Measurements from ENCODE around the gene ANKRD65. TPM values are rescaled to one million over a fixed set of nuclear protein-coding genes. Genes with fewer than 3 reads are reported as not detected.

Gene ANKRD65
- total RNA-seq, 1 donor from 2014 or later = 1.7 TPM

DNA sequence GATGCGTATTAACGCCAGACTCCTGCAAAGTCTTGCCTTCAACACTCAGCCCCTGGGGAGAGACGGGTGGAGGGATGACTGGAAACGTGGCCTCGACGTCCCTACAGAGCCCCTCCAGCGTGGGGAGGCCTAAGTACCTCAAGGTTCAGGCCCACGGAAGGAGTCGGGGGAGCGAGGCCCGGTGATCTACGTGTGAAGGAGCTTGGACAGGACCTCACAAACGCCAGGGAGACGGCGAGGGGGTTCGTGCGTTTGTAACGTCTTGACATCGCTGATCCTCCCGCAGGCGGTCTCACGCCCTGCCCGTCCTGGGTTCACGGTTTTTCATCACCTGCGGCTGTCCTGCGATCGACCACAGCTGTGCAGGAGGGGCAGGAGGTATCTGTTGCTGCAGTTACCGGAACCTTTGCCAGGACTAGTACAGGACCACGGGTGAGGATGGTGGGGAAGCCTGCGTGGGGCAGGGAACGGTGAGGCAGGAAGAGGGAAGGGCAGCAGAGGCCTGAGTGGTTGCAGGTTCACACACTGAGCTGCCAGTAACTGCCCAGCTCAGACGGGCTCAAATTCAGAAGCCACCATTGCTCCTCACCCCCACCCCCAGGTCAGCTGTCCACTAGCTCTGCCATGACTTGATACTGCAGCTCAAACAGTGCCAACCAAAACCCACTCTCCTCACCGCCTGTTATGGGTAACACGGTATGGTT is 21.1 kb downstream of the ANKRD65 start:
- TF ChIP-seq CTCF (IDR thresholded peaks at IDR 0.05; ENCODE audit: borderline replicate concordance) = no peak
- H3K9me3 ChIP-seq (replicated peaks) = no peaks in the 10 kb centered on the region
- peaks cover 76% of the 10 kb centered on the region for H3K36me3 ChIP-seq
- intact Hi-C loops (cut with micrococcal nuclease) = no loop called here
- no peak for DNase-seq
- peak overlapping the region; percentile 96 for H3K27ac ChIP-seq (replicated peaks)
- H3K4me3 ChIP-seq = peak overlapping the region; percentile 99
- no peaks in the 10 kb centered on the region for H3K27me3 ChIP-seq (ENCODE audit: low read depth)
- peaks cover 72% of the 10 kb centered on the region for H3K4me1 ChIP-seq

DNA sequence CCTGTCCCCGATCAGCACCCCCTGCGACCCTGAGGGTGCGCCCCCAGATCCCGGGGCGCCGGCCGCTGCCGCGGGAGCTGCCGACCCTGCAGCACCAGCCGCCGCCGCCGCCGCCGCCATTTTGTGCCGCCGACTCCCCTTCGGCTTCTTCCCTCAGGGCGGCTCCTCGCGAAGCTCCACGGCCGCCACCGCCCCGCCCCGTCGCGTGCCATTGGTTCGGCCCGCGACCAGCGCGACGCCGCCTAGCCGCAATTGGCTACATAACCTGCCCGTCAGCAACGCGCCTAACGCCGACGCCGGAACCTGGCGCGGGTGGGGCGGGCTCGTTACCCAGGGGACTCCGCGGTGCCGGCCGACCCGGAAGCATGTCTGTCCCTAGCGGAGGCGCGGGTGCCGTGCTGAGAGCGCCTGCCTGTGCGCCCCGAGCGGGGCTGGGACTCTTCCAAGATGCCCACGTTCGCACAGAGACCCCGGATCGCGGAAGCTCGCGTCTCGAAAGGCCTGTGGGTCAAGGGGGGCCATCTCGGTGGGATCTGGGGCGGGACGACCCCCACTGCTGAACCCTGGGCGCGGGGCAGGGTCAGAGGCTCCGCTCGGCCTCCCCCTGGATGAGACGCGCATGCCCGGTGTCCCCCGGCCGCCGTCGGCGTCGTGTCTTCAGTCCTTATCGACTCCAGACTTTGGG is 21.7 kb downstream of the ANKRD65 start, which contains the start of gene CCNL2:
TSS of gene CCNL2 (minus strand) at position 149 of the 685 bp plus-strand sequence. CDS start at position 120, 29 bp downstream.
- peaks cover 76% of the 10 kb centered on the region for H3K36me3 ChIP-seq
- intact Hi-C loops (cut with micrococcal nuclease) = no loop called here

GRCh38 chr1:1398677-1399186 is 22.3 kb downstream of the ANKRD65 start:
- Histone ChIP-seq H3K36me3 (peaks cover 76% of the 10 kb centered on the region), H3K4me1 (peaks cover 80% of the 10 kb centered on the region), H3K27me3 (ENCODE audit: low read depth) (no peaks in the 10 kb centered on the region), H3K4me3 (peak overlapping the region; percentile 99), H3K9me3 (replicated peaks) (no peaks in the 10 kb centered on the region), H3K27ac (replicated peaks) (peak overlapping the region; percentile 96)
- intact Hi-C loops (cut with micrococcal nuclease) = no loop called here
- no peak for TF ChIP-seq CTCF (IDR thresholded peaks at IDR 0.05; ENCODE audit: borderline replicate concordance)
- DNase-seq = no peak

More for the DNA sequence above, 21.7 kb downstream of the ANKRD65 start, which contains the start of gene CCNL2:
- peak within 1 kb of the TSS; percentile 96 for H3K27ac ChIP-seq (replicated peaks)
- no peaks in the 10 kb centered on the region for H3K9me3 ChIP-seq (replicated peaks)
- TF ChIP-seq CTCF (IDR thresholded peaks at IDR 0.05; ENCODE audit: borderline replicate concordance) = peak; percentile 76
- peak; percentile 99 for DNase-seq
- no peaks in the 10 kb centered on the region for H3K27me3 ChIP-seq (ENCODE audit: low read depth)
- H3K4me1 ChIP-seq = peaks cover 75% of the 10 kb centered on the region
- H3K4me3 ChIP-seq = peak within 1 kb of the TSS; percentile 99

- no peak for DNase-seq
- Histone ChIP-seq H3K4me3 (peak overlapping the region; percentile 99), H3K27me3 (ENCODE audit: low read depth) (no peaks in the 10 kb centered on the region), H3K27ac (replicated peaks) (peak overlapping the region; percentile 96), H3K9me3 (replicated peaks) (no peaks in the 10 kb centered on the region), H3K36me3 (peaks cover 76% of the 10 kb centered on the region), H3K4me1 (peaks cover 85% of the 10 kb centered on the region)
- TF ChIP-seq CTCF (IDR thresholded peaks at IDR 0.05; ENCODE audit: borderline replicate concordance) = no peak
- intact Hi-C loops (cut with micrococcal nuclease) = no loop called here
These were observed 23.1 kb downstream of the ANKRD65 start for GRCh38 chr1:1397839-1398523.

DNA sequence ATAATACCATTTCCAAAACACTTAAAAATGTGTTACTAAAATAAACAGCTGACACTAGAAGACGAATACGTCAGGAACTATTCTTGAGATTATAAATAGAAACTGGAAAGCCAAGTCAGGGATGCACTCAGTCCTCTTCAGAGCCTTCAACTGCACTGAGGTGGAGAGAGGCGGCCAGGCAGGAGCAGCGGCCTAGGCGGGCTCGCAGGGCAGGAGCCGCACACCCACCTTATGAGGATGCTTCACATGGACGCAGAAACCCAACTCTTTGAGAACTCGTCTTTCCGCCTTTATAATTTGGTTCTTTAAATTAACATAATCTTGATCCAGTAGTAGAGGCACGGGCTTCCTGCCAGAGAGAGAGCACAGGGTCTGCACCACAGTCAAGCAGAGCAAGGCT is 25.9 kb downstream of the ANKRD65 start:
- intact Hi-C loops (cut with micrococcal nuclease) = no loop called here
- peaks cover 80% of the 10 kb centered on the region for H3K36me3 ChIP-seq
- no peaks in the 10 kb centered on the region for H3K9me3 ChIP-seq (replicated peaks)
- H3K4me3 ChIP-seq = no peak overlapping the region
- H3K27ac ChIP-seq (replicated peaks) = peak overlapping the region; percentile 61
- peaks cover 92% of the 10 kb centered on the region for H3K4me1 ChIP-seq
- no peak for DNase-seq
- no peak for TF ChIP-seq CTCF (IDR thresholded peaks at IDR 0.05; ENCODE audit: borderline replicate concordance)
- no peaks in the 10 kb centered on the region for H3K27me3 ChIP-seq (ENCODE audit: low read depth)

Measured in left ventricle myocardium inferior (tissue), 1 donor.